Dedifferentiated amniotic fluid mesenchymal stem cell (primary cell): ENCODE results near the gene RRBP1.

ENCODE experiments used
- DNase-seq: peaks from one replicate; pipeline ENCODE4 v3.0.0-alpha.2; 2016; ENCODE audit errors: extremely low spot score

The RRBP1 gene

DNA sequence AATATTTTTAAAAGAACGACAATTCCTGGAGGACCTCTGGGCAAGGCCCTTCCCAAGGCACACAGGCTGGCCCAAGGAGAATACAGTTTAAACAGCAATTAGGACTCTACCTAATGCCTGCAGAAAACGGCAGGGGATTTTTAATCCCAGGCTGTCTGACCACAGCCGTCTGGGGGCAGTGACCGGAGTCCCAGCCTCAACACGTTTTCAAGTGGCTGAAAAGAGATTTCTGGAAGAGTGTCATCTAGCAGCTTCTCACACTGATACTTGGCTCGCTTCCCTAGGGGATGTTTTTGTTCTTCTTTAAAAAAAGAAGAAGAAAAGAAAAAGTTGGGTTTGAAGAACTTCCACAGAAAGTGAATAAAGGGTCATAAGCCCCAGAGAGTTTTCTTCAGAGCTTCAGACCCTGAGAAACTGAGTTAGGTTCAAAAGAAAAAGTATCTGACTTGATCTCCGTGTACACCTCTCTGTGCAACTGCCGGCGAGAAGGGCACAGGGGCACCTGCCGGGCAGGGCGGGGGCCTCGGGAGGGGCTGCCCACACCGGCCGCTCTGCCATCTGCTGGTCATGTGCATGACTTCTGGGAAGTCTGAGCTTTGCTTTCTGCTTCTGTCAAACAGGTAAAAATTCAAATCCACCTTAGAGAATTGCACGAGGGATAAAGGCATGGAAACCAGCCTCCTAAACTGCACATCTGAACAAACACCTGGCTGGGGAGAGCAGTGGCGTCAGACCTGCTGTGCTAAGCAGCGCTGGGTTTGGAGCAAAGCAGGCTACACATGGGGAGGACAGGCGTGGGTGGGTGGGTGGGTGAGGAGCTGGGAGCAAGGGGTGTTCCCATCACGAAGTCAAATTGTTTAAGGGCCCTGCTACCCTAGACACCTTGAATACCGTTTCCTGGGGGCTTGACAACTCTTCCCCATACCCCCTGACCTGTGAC lies 33.0 kb downstream of the RRBP1 start:
- DNase-seq: no peak

GRCh38 chr20:17648315-17648646 lies 33.8 kb downstream of the RRBP1 start:
- DNase-seq: no peak

DNA sequence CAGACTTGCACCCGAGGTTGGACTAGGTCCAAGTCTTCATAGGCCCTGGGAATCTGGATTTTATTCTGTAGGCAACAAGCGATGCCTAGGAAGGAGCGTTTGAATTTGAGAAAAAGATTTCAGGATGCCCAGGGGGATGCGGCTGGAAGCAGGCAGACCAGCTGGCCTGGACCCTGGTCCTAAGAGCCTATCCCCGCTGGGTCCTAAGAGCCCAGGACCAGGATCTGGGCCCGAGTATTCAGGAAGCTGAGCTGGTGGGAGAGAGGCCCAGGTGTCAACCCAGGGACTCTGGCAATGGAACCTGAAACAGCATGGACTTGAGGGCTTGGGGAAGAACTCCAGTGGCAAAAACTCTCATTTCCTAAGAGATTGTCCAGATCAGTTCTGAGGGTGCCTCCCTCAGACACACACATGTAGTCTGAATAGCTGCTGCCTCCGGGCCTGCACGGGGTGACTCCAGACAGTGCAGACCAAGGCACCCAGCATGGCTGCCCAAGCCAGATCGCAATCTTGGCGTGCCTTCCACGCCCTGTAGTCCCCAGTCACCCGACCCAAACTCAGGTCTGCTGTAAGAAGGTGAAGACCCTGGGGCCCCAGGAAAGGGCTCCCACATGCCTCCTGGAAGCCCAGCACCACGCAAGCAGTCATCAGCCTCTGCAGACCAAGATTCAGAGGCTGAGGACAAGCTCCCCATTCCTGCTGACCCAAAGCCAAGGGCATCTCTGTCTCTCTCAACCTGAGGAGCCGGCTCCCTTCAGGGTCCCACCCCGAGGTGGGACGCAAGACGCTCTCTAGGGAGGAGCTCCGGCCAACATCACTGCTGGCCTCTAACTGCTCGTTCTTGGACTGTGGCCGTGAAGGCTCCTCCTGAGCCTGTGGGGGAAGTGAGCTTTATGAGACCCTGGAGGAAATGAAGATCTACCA lies 34.4 kb downstream of the RRBP1 start:
- no peak for DNase-seq

DNA sequence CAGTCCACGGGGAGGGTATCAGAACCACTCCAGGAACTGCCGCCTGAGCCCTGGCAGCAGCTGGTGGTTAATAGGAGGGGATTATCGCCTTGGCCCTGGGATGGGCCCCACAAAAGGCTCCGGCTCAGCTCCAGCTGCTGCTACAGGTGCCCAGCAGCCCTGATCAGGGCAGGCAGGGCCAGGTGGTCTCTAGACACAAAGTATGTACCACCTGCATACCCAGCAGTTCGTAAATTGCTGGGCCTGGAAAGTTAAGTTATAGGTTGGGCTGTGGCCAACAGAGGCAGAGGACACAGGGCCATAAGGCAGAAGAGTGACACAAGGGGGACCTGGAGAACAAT lies 35.1 kb downstream of the RRBP1 start:
- DNase-seq: no peak

DNA sequence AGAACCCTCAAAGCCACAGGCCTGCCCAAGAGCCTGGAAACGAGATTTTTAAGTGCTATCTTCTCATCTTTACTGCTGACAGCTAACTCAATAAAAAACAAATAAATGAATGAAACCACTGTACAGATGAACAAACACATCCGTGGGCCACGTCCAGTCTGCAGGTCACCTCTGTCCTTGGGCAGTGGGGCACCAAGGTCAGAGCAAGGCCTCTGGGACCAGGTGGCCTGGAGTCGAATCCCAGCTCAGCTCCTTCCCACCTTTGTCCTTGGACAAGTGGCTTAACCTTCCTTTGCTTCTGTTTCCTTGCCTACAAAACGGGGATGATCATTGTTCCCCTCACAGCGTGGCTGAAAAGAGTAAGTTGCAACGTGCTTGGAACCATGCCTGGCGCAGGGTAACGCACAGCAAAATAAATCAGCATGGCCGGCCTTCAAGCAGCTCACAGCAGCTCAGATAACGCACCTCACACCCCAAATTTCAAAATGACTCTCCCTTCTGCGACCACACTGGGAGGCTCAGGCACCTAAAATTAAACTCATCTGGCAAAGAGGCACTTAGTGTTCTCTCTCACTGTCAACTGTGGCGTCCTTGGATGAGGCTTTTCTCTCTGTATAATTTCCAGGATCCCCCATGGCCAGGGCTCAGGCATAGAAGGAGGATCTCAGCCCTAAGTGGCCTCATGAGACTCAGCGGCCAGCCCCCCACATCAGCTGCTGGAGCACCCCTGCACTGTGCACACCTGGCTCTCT lies 35.7 kb downstream of the RRBP1 start:
- no peak for DNase-seq

DNA sequence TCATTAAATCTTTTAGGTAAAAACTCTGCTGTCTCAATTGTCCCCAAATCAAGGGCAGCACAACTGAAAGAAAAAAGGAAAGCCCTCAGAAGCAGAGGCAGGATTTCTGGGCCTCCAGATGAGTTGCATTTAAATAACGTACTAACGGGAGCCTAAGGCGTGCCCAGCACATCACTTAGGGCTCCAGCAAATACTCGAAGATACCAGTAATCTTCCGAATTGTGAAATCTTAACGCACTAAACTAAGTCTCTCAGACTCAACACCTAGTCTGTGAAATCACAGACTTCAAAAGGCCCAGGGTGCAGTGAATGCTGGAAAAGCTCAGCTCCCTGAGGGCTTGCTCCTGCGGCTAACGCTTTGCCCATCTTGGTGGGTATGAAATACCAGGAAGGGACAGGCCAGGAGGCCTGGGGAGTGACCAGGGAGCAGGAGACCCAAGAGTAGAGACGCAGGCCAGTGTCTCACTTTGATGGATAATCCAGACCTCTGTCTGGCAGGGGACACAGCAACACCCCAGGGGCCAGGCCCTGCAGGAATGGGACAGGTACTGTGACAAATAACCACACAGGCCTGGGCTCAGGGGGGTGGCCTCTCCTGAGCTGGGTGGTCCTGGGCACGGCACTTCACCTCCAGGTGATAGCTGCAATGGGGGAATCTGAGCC lies 36.4 kb downstream of the RRBP1 start:
- no peak for DNase-seq

- no peak for DNase-seq
These were observed 37.0 kb downstream of the RRBP1 start for GRCh38 chr20:17645010-17645409.

DNA sequence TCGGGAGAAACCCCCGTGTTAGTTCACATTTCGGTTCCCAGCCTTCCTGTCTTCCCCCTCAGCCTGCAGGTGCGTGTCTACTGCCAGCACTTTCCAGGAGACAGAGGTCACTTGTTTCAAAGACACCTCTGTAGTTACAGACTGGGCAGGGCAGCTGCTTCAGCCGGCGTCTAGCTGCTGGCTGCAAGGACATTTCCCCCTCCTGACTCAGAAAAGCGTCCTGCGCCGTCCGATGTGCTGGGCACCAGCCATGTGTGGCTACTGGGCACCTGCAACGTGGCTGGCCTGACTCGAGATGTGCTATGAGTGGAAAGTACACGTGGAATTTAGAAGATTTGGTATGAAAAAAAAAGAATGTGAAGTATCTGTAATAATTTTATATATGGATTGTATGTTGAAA lies 37.6 kb downstream of the RRBP1 start:
- no peak for DNase-seq

DNA sequence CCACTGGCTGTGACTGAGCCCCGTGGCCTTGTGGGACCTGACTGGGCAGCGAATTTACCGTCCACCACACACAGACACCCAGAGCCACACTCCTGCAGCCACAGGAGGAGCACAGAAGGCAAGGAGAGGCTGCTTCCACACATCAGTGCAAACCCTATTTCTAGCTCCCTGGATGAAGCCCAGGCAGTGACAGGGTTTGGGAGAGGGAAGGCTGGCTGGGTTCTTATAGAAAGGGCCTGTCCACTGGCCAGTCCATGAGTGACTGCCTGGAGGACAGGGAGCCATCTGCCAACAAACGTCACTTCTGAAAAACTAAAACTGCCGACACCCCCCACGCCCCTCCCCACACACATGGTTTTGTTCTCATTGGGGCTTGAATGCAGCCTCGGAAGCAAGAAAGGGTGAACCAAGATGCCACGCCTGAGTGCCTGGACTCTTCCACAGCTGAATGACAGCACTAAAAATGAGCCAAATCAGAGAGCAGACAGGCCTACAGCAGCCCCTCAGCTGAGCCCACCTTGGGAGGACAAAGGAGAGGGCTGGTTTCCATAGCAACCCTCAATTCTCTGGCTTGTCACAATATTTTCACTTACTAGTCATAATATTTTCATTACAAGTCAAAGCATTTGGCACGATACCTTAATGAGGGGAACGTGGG lies 38.4 kb downstream of the RRBP1 start:
- no peak for DNase-seq

- no peak for DNase-seq
These were observed 39.4 kb downstream of the RRBP1 start for GRCh38 chr20:17642404-17643269.

DNA sequence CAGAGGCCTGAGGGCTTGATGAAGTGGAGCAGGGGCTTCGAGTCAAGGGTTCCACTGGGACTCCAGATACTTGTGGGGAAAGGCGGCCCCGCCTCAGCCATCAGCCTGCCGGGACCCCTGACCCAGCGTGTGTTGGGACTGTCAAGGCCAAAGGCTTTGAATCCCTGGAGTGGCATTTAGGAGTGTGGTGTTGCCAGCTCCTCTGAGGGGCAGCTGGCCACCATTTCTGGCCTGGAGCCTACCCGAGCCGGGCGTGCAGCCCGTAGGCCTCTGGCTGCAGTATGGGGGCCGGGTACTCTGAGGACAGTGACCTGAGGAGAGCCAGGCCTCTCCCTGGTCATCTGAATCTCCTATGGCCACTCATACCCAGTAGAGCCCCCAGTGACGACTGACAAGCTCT lies 40.0 kb downstream of the RRBP1 start:
- no peak for DNase-seq

GRCh38 chr20:17641520-17641964 lies 40.5 kb downstream of the RRBP1 start:
- DNase-seq: no peak

GRCh38 chr20:17640875-17641378 lies 41.1 kb downstream of the RRBP1 start:
- DNase-seq: no peak

GRCh38 chr20:17640146-17640874 lies 41.7 kb downstream of the RRBP1 start:
- no peak for DNase-seq

DNA sequence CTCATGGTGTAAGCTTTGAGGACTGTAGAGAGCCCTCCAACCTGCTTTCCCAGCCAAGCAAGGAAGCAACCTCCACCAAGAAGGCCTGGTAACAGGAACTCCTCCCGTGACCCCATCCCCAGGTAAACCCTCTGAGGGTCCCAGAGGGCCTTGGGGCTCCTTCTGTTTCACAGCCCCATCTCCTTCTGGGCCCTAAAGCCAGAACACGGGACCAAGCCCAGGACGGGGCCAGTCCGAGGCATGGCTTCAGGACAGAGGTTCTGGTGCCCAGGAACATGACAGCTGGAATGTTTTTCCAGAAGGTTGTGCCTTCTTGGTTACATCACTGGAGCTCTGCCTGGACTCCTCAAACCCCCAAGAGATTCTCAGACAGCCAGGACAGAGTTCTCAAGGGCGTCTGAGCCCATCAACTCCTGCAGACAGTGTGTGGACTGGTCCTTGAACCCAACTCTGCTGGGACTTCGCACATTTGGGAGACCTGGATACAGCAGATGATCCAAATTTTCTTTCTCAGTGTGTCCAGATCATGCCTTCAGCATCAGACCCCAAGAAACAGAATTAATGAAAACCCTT lies 43.1 kb downstream of the RRBP1 start:
- no peak for DNase-seq

DNA sequence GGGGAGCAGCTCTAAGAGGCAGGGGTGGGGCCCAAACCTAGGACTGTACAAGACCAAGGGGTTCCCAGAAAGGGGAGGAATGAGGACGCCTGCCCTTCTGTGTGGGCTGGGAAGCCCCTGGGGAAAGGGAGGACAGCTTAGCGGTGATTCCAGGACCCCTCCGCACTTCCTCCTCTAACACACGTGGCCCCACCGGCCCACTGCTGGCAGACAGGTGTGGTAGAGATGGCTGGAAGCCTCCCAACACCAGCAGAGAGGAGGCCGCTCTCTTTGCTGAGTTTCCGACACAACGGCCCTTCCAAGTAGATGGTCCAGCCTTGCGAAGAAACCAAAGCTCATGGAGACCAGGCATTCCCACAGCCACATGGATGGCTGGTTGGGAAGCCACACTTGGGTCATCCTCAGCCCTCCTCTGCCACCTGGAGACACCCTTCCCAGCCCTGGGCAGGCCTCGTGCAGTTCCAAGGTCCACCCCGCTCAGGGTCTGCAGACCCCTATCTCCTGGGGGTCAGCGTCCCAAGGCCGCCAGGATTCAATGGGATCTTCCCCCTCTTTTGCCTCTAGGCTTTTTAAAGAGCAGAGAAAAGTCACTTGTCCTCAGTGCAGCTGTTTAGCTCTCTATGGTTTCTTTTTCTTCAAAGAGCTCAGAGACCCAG lies 43.9 kb downstream of the RRBP1 start:
- DNase-seq: no peak

- DNase-seq: no peak
These were observed 44.6 kb downstream of the RRBP1 start for GRCh38 chr20:17637413-17637780.
